B cell (primary cell): ENCODE results near the gene DHDDS. TPM values are rescaled to one million over a fixed set of nuclear protein-coding genes. Genes with fewer than 3 reads are reported as not detected.

Experiments used
- ATAC-seq: fragments of 200-7000 bp; cut with Tn5 transposase; one replicate; pipeline ENCODE4 v1.10.0; 2021; ENCODE audit warnings: low read depth, mild to moderate bottlenecking, moderate number of reproducible peaks, moderate library complexity
- CTCF ChIA-PET: fragments of 350-600 bp; sonication (Branson Sonifier 250); formaldehyde crosslinking; loops from one replicate; lab custom pipeline; 2021; ENCODE audit warnings: antibody characterized with exemption, inconsistent platforms; lab: Charles Lee
- POLR2A ChIA-PET: fragments of 350-600 bp; sonication (Branson Sonifier 250); formaldehyde crosslinking; loops from one replicate; lab custom pipeline; 2021; ENCODE audit warnings: antibody characterized with exemption; lab: Charles Lee
- DNase-seq: peaks from one replicate; pipeline ENCODE4 v3.0.0; 2013
- H2AFZ ChIP-seq: 2 replicates; pipeline ENCODE4 v1.6.1; 2012; ENCODE audit warnings: mild to moderate bottlenecking, low read depth, low read length; ENCODE audit not compliant: insufficient read depth, poor library complexity, severe bottlenecking
- H3K27ac ChIP-seq, 2 donors: 1 replicate in 1 of 2; 2 replicates in 1 of 2; pipeline ENCODE4 v1.5.1; 2012 to 2013; ENCODE audit warnings: low read length in 2 of 2, mild to moderate bottlenecking in 2 of 2, moderate library complexity in 1 of 2
- H3K27me3 ChIP-seq, 4 experiments: fragments of 200-600 bp in 1 of 4; sonication (generic) in 1 of 4; replicated peaks in 1 of 4; 1 replicate in 2 of 4; 2 replicates in 2 of 4; pipeline versions ENCODE4 v1.6.1 to v1.7.0; 2013 to 2016; ENCODE audit warnings: low read length in 3 of 4, mild to moderate bottlenecking in 2 of 4, mixed read lengths in 1 of 4, moderate library complexity in 1 of 4; ENCODE audit not compliant: insufficient read depth in 4 of 4, control insufficient read depth in 3 of 4; ENCODE audit errors: control extremely low read depth in 1 of 4
- H3K36me3 ChIP-seq, 2 experiments: replicated peaks in 1 of 2; 1 replicate in 1 of 2; 2 replicates in 1 of 2; pipeline versions ENCODE4 v1.6.1 to v1.7.1; 2013; ENCODE audit warnings: low read length in 1 of 2; ENCODE audit not compliant: insufficient read depth in 2 of 2, control insufficient read depth in 1 of 2; ENCODE audit errors: control extremely low read depth in 1 of 2, extremely low read depth in 1 of 2
- H3K4me1 ChIP-seq, 2 donors: fragments of 200-600 bp in 1 of 2; sonication (generic) in 1 of 2; 1 replicate in 1 of 2; 2 replicates in 1 of 2; pipeline versions ENCODE4 v1.5.1 to v1.6.1; 2013 to 2017; ENCODE audit warnings: low read length in 2 of 2; ENCODE audit not compliant: control insufficient read depth in 2 of 2, insufficient read depth in 2 of 2
- H3K4me2 ChIP-seq: replicated peaks from 2 replicates; pipeline ENCODE3; 2012; ENCODE audit warnings: mild to moderate bottlenecking, low read depth, low read length; ENCODE audit not compliant: poor library complexity, severe bottlenecking
- H3K4me3 ChIP-seq, 5 experiments: fragments of 200-600 bp in 1 of 5; sonication (generic) in 1 of 5; 1 replicate in 3 of 5; 2 replicates in 2 of 5; pipeline versions ENCODE4 v1.5.1 to v1.7.0; 2011 to 2016; ENCODE audit warnings: low read length in 4 of 5, mild to moderate bottlenecking in 4 of 5, low read depth in 2 of 5, control low read depth in 1 of 5, moderate library complexity in 1 of 5; ENCODE audit not compliant: insufficient read depth in 1 of 5; ENCODE audit errors: control extremely low read depth in 1 of 5, extremely low read depth in 1 of 5
- H3K79me2 ChIP-seq: fragments of 200-600 bp; sonication (generic); one replicate; pipeline ENCODE4 v1.6.0; 2016; ENCODE audit warnings: low read length; ENCODE audit not compliant: control insufficient read depth, insufficient read depth
- H3K9ac ChIP-seq: fragments of 200-600 bp; sonication (generic); 2 replicates; pipeline ENCODE4 v1.6.1; 2017; ENCODE audit warnings: mild to moderate bottlenecking, low read length, moderate library complexity
- H3K9me3 ChIP-seq, 3 donors: one replicate each; pipeline versions ENCODE4 v1.6.1 to v1.7.1; 2013; ENCODE audit warnings: low read length in 2 of 3; ENCODE audit not compliant: control insufficient read depth in 2 of 3, insufficient read depth in 1 of 3; ENCODE audit errors: control extremely low read depth in 1 of 3
- H4K20me1 ChIP-seq: 2 replicates; pipeline ENCODE4 v1.6.0; 2012; ENCODE audit warnings: mild to moderate bottlenecking, low read length; ENCODE audit not compliant: insufficient read depth, control insufficient read depth, poor library complexity, severe bottlenecking
- H3K27ac Mint-ChIP-seq: one replicate; pipeline ENCODE4 v1.8.0; 2021; ENCODE audit warnings: mixed read lengths
- H3K27me3 Mint-ChIP-seq: one replicate; pipeline ENCODE4 v1.8.0; 2021; ENCODE audit warnings: mixed read lengths
- H3K4me1 Mint-ChIP-seq: one replicate; pipeline ENCODE4 v1.8.0; 2021; ENCODE audit warnings: mixed read lengths
- H3K4me3 Mint-ChIP-seq: one replicate; pipeline ENCODE4 v1.8.0; 2021; ENCODE audit warnings: mixed read lengths
- H3K9me3 Mint-ChIP-seq: one replicate; pipeline ENCODE4 v1.8.0; 2022; ENCODE audit warnings: mixed read lengths; ENCODE audit not compliant: insufficient read depth
- CTCF ChIP-seq: fragments of 200-600 bp; IDR thresholded peaks from one replicate; pipeline ENCODE4 v1.8.0; 2022; ENCODE audit warnings: antibody characterized with exemption, mild to moderate bottlenecking
- EZH2 ChIP-seq: IDR thresholded peaks from 2 replicates; pipeline ENCODE4 v1.6.1; 2012; ENCODE audit warnings: borderline replicate concordance, low read depth, mild to moderate bottlenecking, moderate library complexity, low read length; ENCODE audit not compliant: insufficient read depth, poor library complexity, severe bottlenecking
- WGBS: methylation state at CpG from one replicate; pipeline ENCODE4 v1.1.5; 2013; ENCODE audit warnings: missing lambda C conversion rate; ENCODE audit not compliant: insufficient coverage; 5-methylcytosine and 5-hydroxymethylcytosine counted together
- intact Hi-C: fragments of 100-400 bp; cut with micrococcal nuclease; formaldehyde crosslinking; loops from one replicate; pipeline ENCODE4 v1.10.0; 2022
- polyA plus RNA-seq: library from polyadenylated mRNA; depleted of rRNA; stranded (reverse); fragments of >200 nt; gene quantifications from 2 replicates; pipeline ENCODE4 v1.2.3, GENCODE V29; 2012
- total RNA-seq, 2 donors: library from RNA; stranded (reverse); fragments of 120-200 nt in 1 of 2; gene quantifications; 1 replicate in 1 of 2; 2 replicates in 1 of 2; pipeline versions ENCODE4 v1.2.3 to v1.2.4, GENCODE V29; 2013 to 2022

DHDDS gene
- total and polyA plus RNA-seq, 2 donors (not counting 1 experiment from before 2014, with no cell fraction given): 20.4 to 54.2 TPM

GRCh38 chr1:26469558-26469957 lies 37.4 kb downstream of the DHDDS start:
- Histone ChIP-seq H3K9ac (no peak overlapping the region), H3K27me3 (no peaks in the 10 kb centered on the region), H3K36me3 (peaks cover 1 to 47% of the 10 kb centered on the region in 2 experiments), H2AFZ (no peak overlapping the region), H3K4me1 (peaks cover 32% of the 10 kb centered on the region in 2 donors), H3K4me2 (no peak overlapping the region), H3K27ac (no peak overlapping the region), H3K79me2 (peaks cover 16% of the 10 kb centered on the region), H3K4me3 (no peak overlapping the region), H4K20me1 (peaks cover 47% of the 10 kb centered on the region), H3K9me3 (no peaks in the 10 kb centered on the region)
- DNase-seq: no peak
- H3K4me1 Mint-ChIP-seq: peaks cover 35% of the 10 kb centered on the region
- ATAC-seq: no peak
- no peak overlapping the region for H3K4me3 Mint-ChIP-seq
- H3K27ac Mint-ChIP-seq: no peak overlapping the region
- intact Hi-C loops: no loop called here
- no peaks in the 10 kb centered on the region for H3K9me3 Mint-ChIP-seq
- no peaks in the 10 kb centered on the region for H3K27me3 Mint-ChIP-seq
- CTCF ChIA-PET: interaction anchor here (0.5 to 3.8 kb wide), 9 partner anchors 9 to 351 kb away, joined by 3 to 23 read pairs (median 3); partner anchors contain the start of gene DHDDS
- 98% methylated on average over 5 of the region's 5 CpGs for WGBS
- TF ChIP-seq EZH2 (no peak), CTCF (no peak)
- POLR2A ChIA-PET: no interaction called here

- H3K4me1 ChIP-seq: peaks cover 35% of the 10 kb centered on the region in 2 donors
- no peaks in the 10 kb centered on the region for H3K27me3 ChIP-seq
- Mint-ChIP-seq H3K4me3 (peak overlapping the region; percentile 93), H3K9me3 (no peaks in the 10 kb centered on the region), H3K4me1 (peaks cover 43% of the 10 kb centered on the region), H3K27me3 (no peaks in the 10 kb centered on the region), H3K27ac (peak overlapping the region; percentile 98)
- peak overlapping the region; percentile 98 for H3K9ac ChIP-seq
- CTCF ChIA-PET: interaction anchor here (0.6 to 3.8 kb wide), 11 partner anchors 9 to 1971 kb away, joined by 3 to 23 read pairs (median 5); partner anchors contain the start of gene DHDDS
- H3K27ac ChIP-seq: no peak overlapping the region
- no peak overlapping the region for H2AFZ ChIP-seq
- ATAC-seq (no peak), DNase-seq (peak; percentile 37)
- peak overlapping the region in 4 of 5 experiments; percentile 72 to 91 (median 82) for H3K4me3 ChIP-seq
- H3K4me2 ChIP-seq: peak overlapping the region; percentile 96
- WGBS: 55% methylated on average over 11 of the region's 14 CpGs
- H3K9me3 ChIP-seq: no peaks in the 10 kb centered on the region
- H3K79me2 ChIP-seq: peaks cover 19% of the 10 kb centered on the region
- H4K20me1 ChIP-seq: peaks cover 55% of the 10 kb centered on the region
- H3K36me3 ChIP-seq: peaks cover 2 to 41% of the 10 kb centered on the region in 2 experiments
- POLR2A ChIA-PET: interaction anchor here (0.5 to 2.8 kb wide), 8 partner anchors 12 to 1031 kb away, joined by 3 to 39 read pairs (median 4); partner anchors contain the start of genes CEP85 and DHDDS
- TF ChIP-seq EZH2 (no peak), CTCF (no peak)
- intact Hi-C loops: loop anchor here (5.0 to 10.0 kb wide), 4 partner anchors 154 to 434 kb away; partner anchors contain the start of genes CD52, GPATCH3 and PDIK1L
These were observed 38.9 kb downstream of the DHDDS start for GRCh38 chr1:26470878-26471497.
